ENCODE data around the gene TSHZ2.

The TSHZ2 gene

GRCh38 chr20:53331151-53331973 is 359.2 kb downstream of the TSHZ2 start:
- no peak for DNase-seq

- DNase-seq, result no peak
Observed at GRCh38 chr20:53332022-53332837, 360.1 kb downstream of the TSHZ2 start.

- DNase-seq, result no peak
Observed at GRCh38 chr20:53334861-53335260, 362.7 kb downstream of the TSHZ2 start.

- DNase-seq, result no peak
Observed at GRCh38 chr20:53335555-53335954, 363.4 kb downstream of the TSHZ2 start.

- DNase-seq, result no peak
Observed at GRCh38 chr20:53336892-53337291, 364.7 kb downstream of the TSHZ2 start.

GRCh38 chr20:53337390-53338101 is 365.4 kb downstream of the TSHZ2 start:
- DNase-seq, result no peak

- DNase-seq, result no peak
Observed at GRCh38 chr20:53338716-53339115, 366.6 kb downstream of the TSHZ2 start.

- no peak for DNase-seq
Observed at GRCh38 chr20:53342429-53342828, 370.3 kb downstream of the TSHZ2 start.

- DNase-seq, result peak; percentile 62
Observed at GRCh38 chr20:53343448-53343847, 371.3 kb downstream of the TSHZ2 start.

GRCh38 chr20:53344891-53345290 is 372.7 kb downstream of the TSHZ2 start:
- DNase-seq, result no peak

- DNase-seq, result no peak
Observed at GRCh38 chr20:53345536-53346334, 373.6 kb downstream of the TSHZ2 start.

GRCh38 chr20:53346335-53346648 is 374.1 kb downstream of the TSHZ2 start:
- DNase-seq, result no peak

- no peak for DNase-seq
Observed at GRCh38 chr20:53349730-53350129, 377.6 kb downstream of the TSHZ2 start.

- no peak for DNase-seq
Observed at GRCh38 chr20:53352727-53353440, 380.7 kb downstream of the TSHZ2 start.

- no peak for DNase-seq
Observed at GRCh38 chr20:53354314-53354713, 382.2 kb downstream of the TSHZ2 start.

GRCh38 chr20:53355790-53356189 is 383.6 kb downstream of the TSHZ2 start:
- DNase-seq, result no peak

GRCh38 chr20:53359425-53359824 is 387.3 kb downstream of the TSHZ2 start:
- DNase-seq, result no peak

GRCh38 chr20:53360852-53361251 is 388.7 kb downstream of the TSHZ2 start:
- no peak for DNase-seq

GRCh38 chr20:53362736-53363135 is 390.6 kb downstream of the TSHZ2 start:
- no peak for DNase-seq

- DNase-seq, result no peak
Observed at GRCh38 chr20:53364646-53365045, 392.5 kb downstream of the TSHZ2 start.

- DNase-seq, result no peak
Observed at GRCh38 chr20:53365076-53365475, 392.9 kb downstream of the TSHZ2 start.

GRCh38 chr20:53365539-53366075 is 393.4 kb downstream of the TSHZ2 start:
- DNase-seq, result no peak
